Measurements from ENCODE around the gene MRPS14. TPM values are rescaled to one million over a fixed set of nuclear protein-coding genes. Genes with fewer than 3 reads are reported as not detected.
A peak's percentile ranks its signal among the peaks of the same experiment; 100 is the strongest.

Gene MRPS14
- total and polyA plus RNA-seq, 2 of the 4 experiments (the other 2 are of a cell fraction) = 22.0 to 23.1 TPM

GRCh38 chr1:174999216-174999935 is 23.8 kb downstream of the MRPS14 start:
- intact Hi-C loops (cut with micrococcal nuclease) = loop anchor here (5.0 kb wide), 1 partner anchor 202 kb away; no protein-coding TSS in a partner anchor
- POLR2A ChIA-PET (ENCODE audit: unreplicated experiment) = interaction anchor here (0.5 to 2.3 kb wide), 5 partner anchors 12 to 360 kb away, joined by 3 to 9 read pairs (median 4); partner anchors contain the start of gene MRPS14
- peak; percentile 39; the same call in 1 of the 2 replicates for TF ChIP-seq BHLHE40 (IDR thresholded peaks at IDR 0.05; ENCODE audit: low read depth, low read length)
- 0 out of 2 replicates have a peak, but pooled peaks have one; percentile 0 for TF ChIP-seq NFE2L2 (IDR thresholded peaks at IDR 0.05; ENCODE audit: low read depth, low read length)
- TF ChIP-seq, protein P1, sequence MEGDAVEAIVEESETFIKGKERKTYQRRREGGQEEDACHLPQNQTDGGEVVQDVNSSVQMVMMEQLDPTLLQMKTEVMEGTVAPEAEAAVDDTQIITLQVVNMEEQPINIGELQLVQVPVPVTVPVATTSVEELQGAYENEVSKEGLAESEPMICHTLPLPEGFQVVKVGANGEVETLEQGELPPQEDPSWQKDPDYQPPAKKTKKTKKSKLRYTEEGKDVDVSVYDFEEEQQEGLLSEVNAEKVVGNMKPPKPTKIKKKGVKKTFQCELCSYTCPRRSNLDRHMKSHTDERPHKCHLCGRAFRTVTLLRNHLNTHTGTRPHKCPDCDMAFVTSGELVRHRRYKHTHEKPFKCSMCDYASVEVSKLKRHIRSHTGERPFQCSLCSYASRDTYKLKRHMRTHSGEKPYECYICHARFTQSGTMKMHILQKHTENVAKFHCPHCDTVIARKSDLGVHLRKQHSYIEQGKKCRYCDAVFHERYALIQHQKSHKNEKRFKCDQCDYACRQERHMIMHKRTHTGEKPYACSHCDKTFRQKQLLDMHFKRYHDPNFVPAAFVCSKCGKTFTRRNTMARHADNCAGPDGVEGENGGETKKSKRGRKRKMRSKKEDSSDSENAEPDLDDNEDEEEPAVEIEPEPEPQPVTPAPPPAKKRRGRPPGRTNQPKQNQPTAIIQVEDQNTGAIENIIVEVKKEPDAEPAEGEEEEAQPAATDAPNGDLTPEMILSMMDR (conservative IDR thresholded peaks at IDR 0.05; ENCODE audit: low read depth, low read length) = no peak
- TF ChIP-seq SMC3 (IDR thresholded peaks at IDR 0.05; ENCODE audit: low read depth, low read length) = no peak
- peak; percentile 73 for TF ChIP-seq CEBPB (IDR thresholded peaks at IDR 0.05; ENCODE audit: low read depth, low read length)
- TF ChIP-seq RAD21 (IDR thresholded peaks at IDR 0.05; ENCODE audit: low read length) = no peak
- TF ChIP-seq POLR2A (IDR thresholded peaks at IDR 0.05; ENCODE audit: low read depth, low read length) = peak; percentile 97
- peak; percentile 8; the same call in 1 of the 2 replicates for TF ChIP-seq MAZ (IDR thresholded peaks at IDR 0.05; ENCODE audit: borderline replicate concordance, low read depth, low read length)
- no peak for TF ChIP-seq MAFK (IDR thresholded peaks at IDR 0.05; ENCODE audit: low read depth, low read length)
- peak; percentile 93; the same call in 1 of the 2 replicates for TF ChIP-seq CHD1 (IDR thresholded peaks at IDR 0.05; ENCODE audit: low read depth, low read length)
- TF ChIP-seq RFX5 (IDR thresholded peaks at IDR 0.05; ENCODE audit: low read depth, low read length) = peak; percentile 16; the same call in 1 of the 2 replicates
- no peak for TF ChIP-seq RCOR1 (IDR thresholded peaks at IDR 0.05; ENCODE audit: insufficient replicate concordance, low read length)
- TF ChIP-seq, protein P2, sequence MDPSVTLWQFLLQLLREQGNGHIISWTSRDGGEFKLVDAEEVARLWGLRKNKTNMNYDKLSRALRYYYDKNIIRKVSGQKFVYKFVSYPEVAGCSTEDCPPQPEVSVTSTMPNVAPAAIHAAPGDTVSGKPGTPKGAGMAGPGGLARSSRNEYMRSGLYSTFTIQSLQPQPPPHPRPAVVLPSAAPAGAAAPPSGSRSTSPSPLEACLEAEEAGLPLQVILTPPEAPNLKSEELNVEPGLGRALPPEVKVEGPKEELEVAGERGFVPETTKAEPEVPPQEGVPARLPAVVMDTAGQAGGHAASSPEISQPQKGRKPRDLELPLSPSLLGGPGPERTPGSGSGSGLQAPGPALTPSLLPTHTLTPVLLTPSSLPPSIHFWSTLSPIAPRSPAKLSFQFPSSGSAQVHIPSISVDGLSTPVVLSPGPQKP (IDR thresholded peaks at IDR 0.05; ENCODE audit: borderline replicate concordance, low read depth, low read length) = no peak
- peak; percentile 33; the same call in 1 of the 2 replicates for TF ChIP-seq FOS (IDR thresholded peaks at IDR 0.05; ENCODE audit: low read depth, low read length)

More at GRCh38 chr1:174999216-174999935, 23.8 kb downstream of the MRPS14 start:
- ATAC-seq (ENCODE audit: low read depth) (peak; percentile 87), DNase-seq (peak; percentile 99)
- peak overlapping the region; percentile 100 for H2BK120ac ChIP-seq (ENCODE audit: low read depth, low read length)
- H4K20me1 ChIP-seq (ENCODE audit: insufficient read depth, low read length) = 0 out of 2 replicates have a peak, but pooled peaks cover under 1% of the 10 kb centered on the region
- H2AK5ac ChIP-seq (ENCODE audit: low read depth, low read length) = peak overlapping the region; percentile 81
- in situ Hi-C loops (cut with MboI; ENCODE audit: low sequenced_read_pairs) = loop anchor here (25.0 kb wide), 1 partner anchor 737 kb away; no protein-coding TSS in a partner anchor
- dilution Hi-C loops (cut with HindIII; ENCODE audit: low sequenced_read_pairs, unreplicated experiment) = no loop called here
- peak overlapping the region; percentile 97 for H2BK5ac ChIP-seq (ENCODE audit: low read depth, low read length, poor library complexity, severe bottlenecking)
- peak overlapping the region; percentile 92 for H3K9ac ChIP-seq (ENCODE audit: low read depth, low read length)
- peaks cover 2% of the 10 kb centered on the region; the same call in 1 of the 2 replicates for H3K4me1 ChIP-seq (ENCODE audit: control insufficient read depth, insufficient read depth, low read length)
- peak overlapping the region; percentile 98 for H2AK9ac ChIP-seq (replicated peaks; ENCODE audit: low read depth, low read length, poor library complexity)
- H3K14ac ChIP-seq (replicated peaks; ENCODE audit: low read depth, low read length) = peak overlapping the region; percentile 100
- H4K91ac ChIP-seq (ENCODE audit: insufficient read depth, low read depth, low read length) = peak overlapping the region; percentile 100
- peak overlapping the region; percentile 100 for H3K56ac ChIP-seq (ENCODE audit: extremely low read depth, insufficient read depth, low read length)
- H3K4ac ChIP-seq (ENCODE audit: low read depth, low read length) = peak overlapping the region; percentile 100
- H3K79me1 ChIP-seq (ENCODE audit: low read depth in 1 of 2, low read length in 2 of 2) = peaks cover 8 to 20% of the 10 kb centered on the region in 2 experiments; a peak in 3 of 4 replicates
- no peaks in the 10 kb centered on the region for H3K9me3 ChIP-seq (ENCODE audit: control insufficient read depth, insufficient read depth, low read length)
- peak overlapping the region; percentile 99 for H2AFZ ChIP-seq (replicated peaks; ENCODE audit: low read length, poor library complexity)
- peak overlapping the region; percentile 91 for H3K27ac ChIP-seq (ENCODE audit: insufficient read depth, low read length)
- H4K8ac ChIP-seq (ENCODE audit: low read depth in 2 of 2, low read length in 2 of 2) = peak overlapping the region; percentile 53 to 100
- H3K36me3 ChIP-seq (ENCODE audit: control insufficient read depth, insufficient read depth, low read length) = no peaks in the 10 kb centered on the region
- H3K4me2 ChIP-seq (ENCODE audit: low read depth, low read length) = peak overlapping the region; percentile 87
- BruUV-seq (replicated peaks) = TSS peak; percentile 80
- peak overlapping the region; percentile 96; the same call in 2 of the 3 replicates for H2BK15ac ChIP-seq (ENCODE audit: low read depth, low read length)
- H3K9me1 ChIP-seq (ENCODE audit: insufficient read depth, low read length) = no peaks in the 10 kb centered on the region
- H4K5ac ChIP-seq (ENCODE audit: low read depth, low read length) = peak overlapping the region; percentile 99
- peak overlapping the region; percentile 95 for H2BK20ac ChIP-seq (ENCODE audit: low read depth, low read length)
- CTCF ChIA-PET = interaction anchor here (0.6 to 1.1 kb wide), 4 partner anchors 12 to 17 kb away, joined by 3 read pairs; no protein-coding TSS in a partner anchor
- H3K27me3 ChIP-seq (ENCODE audit: control insufficient read depth, insufficient read depth, low read length) = no peaks in the 10 kb centered on the region
- peak overlapping the region; percentile 96 for H3K4me3 ChIP-seq (ENCODE audit: insufficient read depth, low read depth, low read length)
- H3K18ac ChIP-seq (ENCODE audit: low read depth, low read length) = peak overlapping the region; percentile 95
- H3K23ac ChIP-seq (ENCODE audit: low read depth, low read length) = peak overlapping the region; percentile 100
- WGBS, 2 experiments (ENCODE audit: extremely low coverage in 2 of 2, insufficient read length in 1 of 2) = 0% methylated on average over 25 of the region's 58 CpGs; no CpG with 5 or more reads in 1 of the 2 experiments

Data from IMR-90 (cell line).